B cell (primary cell): ENCODE measurements around the gene HTT.

Experiments used
- CTCF ChIP-seq: fragments of 200-600 bp; IDR thresholded peaks from one replicate; pipeline ENCODE4 v1.8.0; 2022; ENCODE audit warnings: antibody characterized with exemption, mild to moderate bottlenecking
- EZH2 ChIP-seq: IDR thresholded peaks from 2 replicates; pipeline ENCODE4 v1.6.1; 2012; ENCODE audit warnings: borderline replicate concordance, low read depth, mild to moderate bottlenecking, moderate library complexity, low read length; ENCODE audit not compliant: insufficient read depth, poor library complexity, severe bottlenecking

GRCh38 chr4:3087115-3087797, 12.8 kb downstream of the HTT start:
- TF ChIP-seq EZH2 (no peak), CTCF (no peak)
